HepG2 (cell line): Measurements from ENCODE around the gene PRKCE. TPM values are rescaled to one million over a fixed set of nuclear protein-coding genes. Genes with fewer than 3 reads are reported as not detected.

Experiments used
- ELK4 ChIP-seq: sonication (generic); formaldehyde crosslinking; IDR thresholded peaks from 2 replicates; pipeline ENCODE4 v1.9.0; 2021; ENCODE audit warnings: missing genetic modification reagents, borderline replicate concordance
- HNF1B ChIP-seq: sonication (generic); formaldehyde crosslinking; IDR thresholded peaks from 2 replicates; pipeline ENCODE4 v1.5.1; 2020; ENCODE audit warnings: mild to moderate bottlenecking, moderate library complexity, missing genetic modification reagents
- HNF4A ChIP-seq: sonication (generic); formaldehyde crosslinking; IDR thresholded peaks from 2 replicates; pipeline ENCODE4 v1.4.0; 2020; ENCODE audit warnings: missing genetic modification reagents
- NR2F1 ChIP-seq, 2 experiments: fragments of 450-650 bp in 1 of 2; formaldehyde crosslinking in 1 of 2; IDR thresholded peaks; 2 replicates each; pipeline versions ENCODE4 v1.5.0 to v1.6.1; 2016 to 2020; ENCODE audit warnings: mild to moderate bottlenecking in 1 of 2, missing compliant biosample characterization in 1 of 2, missing genetic modification reagents in 1 of 2, moderate library complexity in 1 of 2
- RARG ChIP-seq: sonication (generic); formaldehyde crosslinking; IDR thresholded peaks from 2 replicates; pipeline ENCODE4 v1.4.0; 2020; ENCODE audit warnings: low read depth, mild to moderate bottlenecking, missing genetic modification reagents
- TMF1 ChIP-seq: sonication (generic); formaldehyde crosslinking; IDR thresholded peaks from 2 replicates; pipeline ENCODE4 v1.8.1; 2022; ENCODE audit warnings: low read depth, missing genetic modification reagents
- ZBED4 ChIP-seq: sonication (generic); formaldehyde crosslinking; IDR thresholded peaks from 2 replicates; pipeline ENCODE4 v1.4.0; 2020; ENCODE audit warnings: missing genetic modification reagents, borderline replicate concordance
- ZFX ChIP-seq: sonication (generic); formaldehyde crosslinking; IDR thresholded peaks from 2 replicates; pipeline ENCODE4 v1.4.0; 2020; ENCODE audit warnings: mild to moderate bottlenecking, low read depth, missing genetic modification reagents, moderate library complexity
- ZIK1 ChIP-seq: sonication (generic); formaldehyde crosslinking; IDR thresholded peaks from 2 replicates; pipeline ENCODE4 v1.5.0; 2020; ENCODE audit warnings: mild to moderate bottlenecking, low read depth, missing genetic modification reagents, borderline replicate concordance
- ZMYM4 ChIP-seq: sonication (generic); formaldehyde crosslinking; IDR thresholded peaks from 2 replicates; pipeline ENCODE4 v1.8.1; 2023; ENCODE audit warnings: mild to moderate bottlenecking, missing genetic modification reagents
- ZNF225 ChIP-seq: sonication (generic); formaldehyde crosslinking; IDR thresholded peaks from 2 replicates; pipeline ENCODE4 v1.4.0; 2020; ENCODE audit warnings: mild to moderate bottlenecking, missing genetic modification reagents
- ZNF383 ChIP-seq: sonication (generic); formaldehyde crosslinking; IDR thresholded peaks from 2 replicates; pipeline ENCODE4 v1.4.0; 2020; ENCODE audit warnings: missing genetic modification reagents, mild to moderate bottlenecking, borderline replicate concordance
- ZNF451 ChIP-seq: sonication (generic); formaldehyde crosslinking; IDR thresholded peaks from 2 replicates; pipeline ENCODE4 v1.5.0; 2020; ENCODE audit warnings: mild to moderate bottlenecking, missing genetic modification reagents
- ZNF567 ChIP-seq: sonication (generic); formaldehyde crosslinking; IDR thresholded peaks from 2 replicates; pipeline ENCODE4 v1.8.1; 2023; ENCODE audit warnings: mild to moderate bottlenecking, missing genetic modification reagents, borderline replicate concordance
- ZNF788 ChIP-seq: sonication (generic); formaldehyde crosslinking; IDR thresholded peaks from 2 replicates; pipeline ENCODE4 v1.5.0; 2020; ENCODE audit warnings: mild to moderate bottlenecking, missing genetic modification reagents, borderline replicate concordance
- ZNF800 ChIP-seq: sonication (generic); formaldehyde crosslinking; IDR thresholded peaks from 2 replicates; pipeline ENCODE4 v1.4.0; 2020; ENCODE audit warnings: missing genetic modification reagents
- ZSCAN20 ChIP-seq: sonication (generic); formaldehyde crosslinking; IDR thresholded peaks from 2 replicates; pipeline ENCODE4 v1.4.0; 2020; ENCODE audit warnings: missing genetic modification reagents, mild to moderate bottlenecking, borderline replicate concordance
- ZSCAN29 ChIP-seq: sonication (generic); formaldehyde crosslinking; conservative IDR thresholded peaks from 2 replicates; pipeline ENCODE4 v1.4.0; 2020; ENCODE audit warnings: mild to moderate bottlenecking, missing genetic modification reagents
- polyA plus RNA-seq, 8 experiments: library from polyadenylated mRNA; depleted of rRNA in 3 of 8; stranded (reverse) in 7 of 8; unstranded in 1 of 8; fragments of >200 nt; fragmentation: Illumina TruSeq in 4 of 8; extraction: Trizol in 4 of 8; gene quantifications; 2 replicates each; pipeline versions ENCODE4 v1.2.1 to v1.2.3, GENCODE V29; 2011 to 2016; ENCODE audit warnings: low read depth in 4 of 8, missing spikeins in 1 of 8, mixed read lengths in 1 of 8; ENCODE audit not compliant: insufficient read depth in 1 of 8
- total RNA-seq, 5 experiments: library from RNA; depleted of rRNA; stranded (reverse); fragments of >200 nt; fragmentation: Illumina TruSeq; extraction: Trizol; gene quantifications; 2 replicates each; pipeline ENCODE4 v1.2.3, GENCODE V29; 2016; ENCODE audit warnings: low read depth in 1 of 5

Gene PRKCE
- total and polyA plus RNA-seq, 2 of the 13 experiments (the other 11 are each of a cell fraction or from before 2014, with no cell fraction given) = 1.0 to 3.9 TPM

GRCh38 chr2:45649858-45650811 is 1.3 kb upstream of the PRKCE start (continued):
- TF ChIP-seq RARG (CRISPR knock-in tag) (no peak), ZNF567 (CRISPR knock-in tag) (peak; percentile 21; the same call in 1 of the 2 replicates), HNF4A (CRISPR knock-in tag) (peak; percentile 76), ZMYM4 (CRISPR knock-in tag) (peak; percentile 72), TMF1 (CRISPR knock-in tag) (0 out of 2 replicates have a peak, but pooled peaks have one; percentile 23), ZNF383 (CRISPR knock-in tag) (0 out of 2 replicates have a peak, but pooled peaks have one; percentile 4), ZSCAN29 (CRISPR knock-in tag) (0 out of 2 replicates have a peak, but pooled peaks have one; percentile 44), ZNF225 (CRISPR knock-in tag) (peak; percentile 45; the same call in 1 of the 2 replicates), ZFX (CRISPR knock-in tag) (peak; percentile 68; the same call in 1 of the 2 replicates), ZNF451 (CRISPR knock-in tag) (0 out of 2 replicates have a peak, but pooled peaks have one; percentile 29), NR2F1 (CRISPR knock-in tag; IDR thresholded peaks at IDR 0.05) (0 out of 4 replicates have a peak, but pooled peaks of 1 of the 2 experiments have one; percentile 38), ELK4 (CRISPR knock-in tag) (no peak), ZSCAN20 (CRISPR knock-in tag) (no peak), ZNF800 (CRISPR knock-in tag) (peak; percentile 54; the same call in 1 of the 2 replicates), ZBED4 (CRISPR knock-in tag) (peak; percentile 67), ZNF788 (CRISPR knock-in tag) (peak; percentile 72; the same call in 1 of the 2 replicates), HNF1B (peak; percentile 68; the same call in 1 of the 2 replicates), ZIK1 (CRISPR knock-in tag) (0 out of 2 replicates have a peak, but pooled peaks have one; percentile 55)
